ENCODE data around the gene PANX2.

GRCh38 chr22:50173983-50174355, 3.4 kb downstream of the PANX2 start:
- TF ChIP-seq EZH2phosphoT487 (IDR thresholded peaks at IDR 0.05; ENCODE audit: low read length) (no peak), CTCF (IDR thresholded peaks at IDR 0.05; ENCODE audit: low read length) (no peak), EZH2 (optimal IDR thresholded peaks at IDR 0.05; ENCODE audit: low read depth, low read length) (no peak)

All from MM.1S (cell line).